GM19351 (cell line): Measurements from ENCODE around the gene BTC.
"Not testable (repeated sequence)": the region's sequence is repeated elsewhere in the genome, so short reads cannot be mapped to it uniquely, and the experiment has no call there.

Experiments used
- ATAC-seq: cut with Tn5 transposase; IDR thresholded peaks from one replicate; pipeline ENCODE4 v1.9.1; 2021; ENCODE audit warnings: mild to moderate bottlenecking, moderate library complexity; ENCODE audit not compliant: unreplicated experiment

The BTC gene, protein sequence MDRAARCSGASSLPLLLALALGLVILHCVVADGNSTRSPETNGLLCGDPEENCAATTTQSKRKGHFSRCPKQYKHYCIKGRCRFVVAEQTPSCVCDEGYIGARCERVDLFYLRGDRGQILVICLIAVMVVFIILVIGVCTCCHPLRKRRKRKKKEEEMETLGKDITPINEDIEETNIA

DNA sequence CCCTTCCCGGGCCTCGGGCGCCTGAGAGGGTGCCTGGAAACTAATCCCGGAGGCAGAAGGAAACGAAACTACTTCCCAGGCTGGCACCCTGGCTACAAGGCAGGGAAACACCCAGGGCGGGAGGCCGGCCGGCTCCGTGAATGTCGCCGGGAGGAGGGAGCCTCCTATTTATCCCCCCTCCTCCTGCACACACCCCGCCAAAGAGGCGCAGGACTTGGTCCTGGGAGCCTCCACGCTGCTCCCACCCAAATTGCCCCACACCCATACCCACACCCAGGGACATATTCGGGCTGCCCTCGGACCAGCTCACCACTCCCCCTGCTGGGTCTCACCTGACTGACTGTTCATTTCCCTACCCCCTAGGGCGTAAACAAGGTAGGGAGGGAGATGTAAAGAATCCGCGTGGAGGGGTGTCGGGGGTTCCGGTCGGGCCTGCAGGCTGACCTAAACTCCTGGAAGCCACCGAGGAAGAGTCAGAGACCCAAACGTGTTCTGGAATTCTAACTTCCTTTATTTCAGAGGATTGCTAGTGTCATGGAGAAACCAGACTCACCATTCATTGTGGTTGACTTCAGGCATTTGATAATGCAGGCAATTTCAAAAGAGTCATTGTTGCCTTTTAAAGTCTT, at the start of gene BTC:
TSS of gene BTC (minus strand) at position 142 of the 629 bp plus-strand sequence. CDS start 198 bp downstream, outside the sequence.
- ATAC-seq = peak; percentile 65

DNA sequence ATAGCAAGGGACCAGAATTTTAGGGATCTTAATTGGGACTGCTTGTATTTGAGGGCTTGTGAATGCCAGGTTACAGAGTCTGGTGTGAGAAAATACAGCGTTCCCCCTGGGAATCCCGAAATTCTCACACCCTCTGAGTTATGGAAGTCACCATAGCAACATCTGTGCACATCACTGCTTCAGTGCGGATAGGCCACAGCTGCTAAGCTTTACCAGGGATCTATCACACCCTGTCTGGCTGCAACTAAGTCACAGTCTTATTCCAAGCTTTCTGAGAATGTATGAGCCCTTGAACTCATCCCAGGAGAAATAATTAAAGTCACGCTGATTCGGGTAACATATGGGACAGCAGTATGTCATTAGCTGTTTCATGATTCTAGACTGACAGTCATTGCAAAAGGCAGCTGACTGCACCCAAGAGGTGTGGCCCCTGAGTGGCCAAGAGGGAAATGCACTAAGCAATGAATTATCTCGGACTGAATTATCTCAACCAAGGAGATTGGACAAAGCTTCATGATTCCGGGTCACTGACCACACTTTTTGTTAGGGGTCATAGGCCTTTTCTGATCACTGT, 46.7 kb upstream of the BTC start:
- no peak for ATAC-seq

DNA sequence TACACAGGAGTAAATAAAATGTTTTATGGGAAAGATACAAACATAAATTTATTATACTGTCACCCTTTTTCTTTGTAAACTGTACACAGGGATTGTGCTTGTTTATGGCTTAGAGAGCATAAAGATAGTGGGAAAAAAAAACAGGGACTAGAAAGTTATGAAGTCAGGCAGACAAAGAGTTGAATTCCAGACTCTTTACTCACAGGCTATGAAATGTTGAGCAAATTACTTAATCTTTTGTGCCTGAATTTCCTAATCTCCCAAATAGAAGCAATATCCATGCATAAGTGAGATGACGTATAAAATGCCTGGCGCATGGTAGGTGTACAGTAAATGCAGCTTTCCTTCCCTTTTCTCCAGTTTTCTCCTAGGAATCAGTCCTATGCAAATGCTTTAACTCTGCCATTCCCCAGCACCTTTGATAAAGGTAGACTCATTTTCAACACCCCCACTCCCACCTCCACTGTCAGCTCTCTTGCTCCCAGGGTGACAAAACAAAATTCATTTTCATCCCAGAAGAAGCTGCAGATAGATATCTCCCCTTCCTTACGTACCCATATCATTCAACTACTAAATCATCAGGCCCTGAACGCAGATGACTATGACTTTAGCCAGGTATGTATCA, 44.5 kb upstream of the BTC start:
- ATAC-seq = no peak

DNA sequence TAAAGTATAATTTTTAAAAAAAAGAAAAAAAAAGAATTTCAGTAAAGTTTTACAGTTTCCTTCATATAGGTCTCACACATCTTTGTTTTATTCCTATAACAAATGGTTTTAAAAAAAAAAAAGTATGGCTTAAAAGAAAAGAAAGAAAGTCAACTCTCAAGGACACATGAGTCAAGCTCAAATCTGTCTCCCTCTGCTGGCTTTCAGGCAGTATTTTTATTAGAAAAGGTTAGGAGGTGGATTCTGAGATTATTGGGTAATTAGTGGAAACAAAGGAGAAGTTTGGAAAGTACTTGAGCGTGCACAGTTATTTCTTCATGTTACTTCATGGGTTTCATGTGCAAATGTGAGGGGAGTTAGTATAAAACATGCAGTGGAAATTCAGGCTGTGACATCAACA, 36.6 kb upstream of the BTC start:
- no peak for ATAC-seq

DNA sequence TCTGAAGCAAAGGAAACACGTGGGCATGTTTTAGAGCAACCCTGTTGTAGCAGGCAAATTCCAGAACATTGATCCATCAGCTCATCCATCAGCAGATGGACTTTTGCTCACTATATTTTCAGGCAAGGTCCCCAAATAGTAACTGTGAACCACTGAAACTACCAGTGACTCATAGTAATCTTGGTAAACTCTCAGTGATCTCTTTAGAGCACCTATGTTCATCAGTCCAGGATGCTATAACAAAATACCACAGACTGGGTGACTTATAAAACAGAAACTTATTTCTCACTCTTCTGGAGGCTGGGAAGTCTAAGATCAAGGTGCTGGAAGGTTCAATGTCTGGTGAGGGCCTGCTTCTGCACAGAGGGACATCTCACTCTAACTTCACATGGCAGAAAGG, 28.9 kb upstream of the BTC start:
- peak; percentile 95 for ATAC-seq

DNA sequence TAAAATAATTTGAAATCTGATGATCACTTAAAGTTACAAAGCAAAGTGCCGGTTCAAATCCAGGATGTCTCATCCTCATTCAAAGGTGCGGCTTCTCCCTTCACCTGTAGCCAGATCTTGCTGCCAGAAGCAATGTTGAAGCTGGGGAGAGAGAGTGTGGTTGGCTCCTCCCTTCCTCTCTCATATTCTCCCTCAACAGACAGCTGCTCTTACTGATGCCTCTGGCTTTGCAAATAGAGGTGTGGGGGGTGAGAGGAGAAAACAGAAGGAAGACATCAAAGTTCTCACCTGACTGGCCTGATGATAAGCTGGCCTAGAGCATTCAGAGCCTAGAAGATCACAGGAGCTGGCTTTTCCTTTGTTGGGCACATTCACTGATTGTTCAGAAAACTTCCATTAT, 28.3 kb upstream of the BTC start:
- no peak for ATAC-seq

DNA sequence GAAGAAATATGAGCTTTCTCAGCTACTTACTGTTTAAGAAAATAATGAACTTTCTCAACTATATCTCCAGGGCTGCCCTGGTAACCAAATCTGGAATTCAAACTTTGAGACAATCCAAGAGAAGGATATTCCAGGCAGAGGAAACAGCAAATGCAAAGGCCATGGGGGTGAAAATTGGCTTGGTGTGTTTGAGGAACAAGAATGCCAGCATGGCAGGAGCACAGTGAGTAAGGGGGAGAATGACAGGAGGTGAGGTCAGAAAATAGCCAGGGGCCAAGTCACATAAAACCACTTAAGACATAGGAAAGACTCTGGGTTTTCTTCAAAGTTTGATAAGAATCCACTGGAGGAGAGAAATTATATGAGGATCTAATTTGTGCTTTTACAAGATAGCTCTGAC, 27.2 kb upstream of the BTC start:
- no peak for ATAC-seq

DNA sequence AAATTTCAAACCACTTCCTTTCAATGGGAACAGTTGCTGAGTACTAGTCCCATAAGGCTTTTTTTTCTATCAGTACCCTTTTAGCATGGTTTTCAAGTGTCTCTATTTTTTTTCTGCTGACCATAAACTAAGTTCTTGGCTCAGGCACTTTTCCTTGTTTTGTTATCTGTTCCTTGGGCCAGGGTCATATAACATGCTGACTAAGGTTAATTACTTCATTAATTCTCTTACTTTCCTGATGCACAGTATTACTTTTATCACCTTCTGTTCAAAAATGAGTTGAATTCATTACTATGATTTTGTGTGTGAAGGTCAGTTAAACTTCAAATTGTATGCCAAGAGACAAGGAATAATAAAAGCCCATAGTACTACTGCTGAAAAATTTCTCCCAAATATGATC, 19.7 kb upstream of the BTC start:
- no peak for ATAC-seq

DNA sequence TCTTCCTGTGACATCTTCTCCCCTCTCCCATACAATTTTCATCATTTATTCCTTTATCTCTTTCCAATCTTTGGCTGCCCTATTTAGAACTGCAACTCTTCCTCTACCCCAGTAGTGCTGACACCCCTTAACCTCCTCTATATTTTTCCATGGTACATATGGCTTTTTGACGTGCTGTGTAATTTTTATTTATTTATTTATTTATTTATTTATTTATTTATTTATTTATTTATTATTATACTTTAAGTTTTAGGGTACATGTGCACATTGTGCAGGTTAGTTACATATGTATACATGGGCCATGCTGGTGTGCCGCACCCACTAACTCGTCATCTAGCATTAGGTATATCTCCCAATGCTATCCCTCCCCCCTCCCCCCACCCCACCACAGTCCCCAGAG, 17.7 kb upstream of the BTC start:
- not testable (repeated sequence) for ATAC-seq

DNA sequence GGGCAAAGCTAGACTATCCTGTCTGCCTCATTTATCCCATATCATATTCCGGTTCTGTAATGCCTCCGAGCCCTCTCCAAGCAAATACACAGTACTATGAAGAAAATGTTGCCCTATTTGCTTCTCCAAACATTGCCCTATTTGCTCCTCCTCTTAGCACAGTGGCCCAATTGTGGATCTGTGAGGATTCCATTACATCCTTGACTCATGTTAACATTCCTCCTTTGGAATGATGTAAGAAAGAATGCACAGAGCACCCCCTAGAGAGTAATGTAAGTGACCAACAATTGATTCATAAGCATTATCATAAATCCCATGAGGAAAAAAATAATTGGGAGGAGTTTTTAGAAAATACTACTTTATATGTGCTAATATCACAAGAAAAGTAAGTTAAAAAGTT, 11.3 kb upstream of the BTC start:
- no peak for ATAC-seq

DNA sequence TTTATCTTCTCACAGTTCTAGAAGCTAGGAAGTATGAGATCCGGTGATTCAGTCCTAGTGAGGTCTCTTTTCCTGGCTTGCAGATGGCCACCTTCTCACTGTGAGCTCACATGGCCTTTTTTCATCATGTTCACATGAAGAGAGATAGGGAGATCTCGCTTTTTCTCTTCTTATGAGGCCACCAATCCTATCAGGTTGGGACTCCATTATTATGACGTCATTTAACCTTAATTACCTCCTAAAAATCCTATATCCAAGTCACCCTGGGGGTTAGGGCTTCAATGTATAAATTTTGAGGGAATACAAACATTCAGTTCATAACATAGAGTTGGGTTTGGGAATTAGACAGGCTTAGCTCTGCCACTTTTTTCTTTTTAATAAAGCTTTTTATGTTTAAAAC, 6.0 kb upstream of the BTC start:
- no peak for ATAC-seq

DNA sequence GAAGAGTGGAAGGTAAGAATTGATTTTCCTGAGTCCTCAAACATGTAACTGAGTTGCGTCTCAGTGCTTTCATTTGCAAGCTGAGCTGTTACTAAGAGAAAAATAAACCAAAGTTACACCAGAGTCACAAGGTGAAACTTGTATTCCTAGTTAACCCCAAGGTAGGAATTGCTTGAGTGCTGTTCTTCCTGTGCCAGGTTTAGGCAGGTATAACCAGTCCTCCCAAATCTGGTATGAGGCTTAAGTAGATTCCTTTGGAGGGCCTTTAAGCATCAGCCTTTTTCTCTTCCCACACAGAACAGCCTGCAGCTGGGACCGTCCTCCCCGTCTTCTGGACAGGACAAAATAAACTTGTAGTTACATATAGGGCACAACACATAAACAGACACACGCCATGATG, 2.3 kb upstream of the BTC start:
- ATAC-seq = no peak

DNA sequence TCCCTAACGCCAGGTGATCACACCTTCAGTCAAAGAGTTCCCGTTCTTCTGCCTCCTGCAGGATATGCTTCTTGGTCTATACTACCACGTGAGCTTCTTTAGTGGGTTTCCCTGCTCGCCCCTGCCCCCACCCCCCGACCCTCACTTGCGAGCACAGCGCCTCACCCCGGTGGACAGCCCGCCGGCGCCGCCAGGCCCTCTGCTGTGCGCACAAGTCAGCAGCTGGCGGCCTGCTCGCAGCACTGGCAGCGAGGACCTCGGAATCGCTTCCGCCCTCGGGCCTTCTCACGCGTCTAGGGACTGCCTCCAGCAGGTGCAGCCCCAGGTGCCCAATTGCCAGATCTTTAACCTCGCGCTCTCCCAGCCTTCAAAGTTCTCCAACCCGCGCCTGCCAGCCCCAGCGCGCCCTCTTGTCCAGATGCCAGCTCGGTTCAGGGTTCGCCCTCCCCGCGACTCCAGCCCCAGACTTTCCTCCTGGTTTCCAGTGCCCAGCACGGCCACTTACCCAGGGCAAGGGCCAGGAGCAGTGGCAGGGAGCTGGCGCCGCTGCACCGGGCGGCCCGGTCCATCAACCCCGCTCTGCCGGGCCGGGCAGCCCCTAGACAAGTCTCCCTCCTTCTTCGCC, 454 bp downstream of the BTC start:
- peak; percentile 50 for ATAC-seq

DNA sequence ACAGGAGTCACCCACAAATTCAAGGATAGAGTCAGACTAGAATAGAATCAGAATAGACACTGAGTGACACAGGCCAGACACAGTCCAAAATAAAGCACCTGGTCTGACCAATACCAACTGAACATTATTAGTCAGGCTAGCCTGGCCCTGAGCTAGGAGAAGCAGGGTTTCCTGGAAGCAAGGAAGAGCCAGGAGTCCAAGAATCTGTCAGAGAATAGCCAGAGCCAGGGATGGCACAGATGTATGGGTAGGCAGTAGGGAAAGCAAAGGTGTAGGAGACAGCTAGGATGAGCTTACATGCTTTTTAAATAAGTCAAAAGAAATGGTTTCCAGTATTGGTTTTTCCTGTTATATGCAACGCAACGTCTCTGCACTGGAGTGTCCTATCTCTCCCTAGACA, 3.7 kb downstream of the BTC start:
- no peak for ATAC-seq

DNA sequence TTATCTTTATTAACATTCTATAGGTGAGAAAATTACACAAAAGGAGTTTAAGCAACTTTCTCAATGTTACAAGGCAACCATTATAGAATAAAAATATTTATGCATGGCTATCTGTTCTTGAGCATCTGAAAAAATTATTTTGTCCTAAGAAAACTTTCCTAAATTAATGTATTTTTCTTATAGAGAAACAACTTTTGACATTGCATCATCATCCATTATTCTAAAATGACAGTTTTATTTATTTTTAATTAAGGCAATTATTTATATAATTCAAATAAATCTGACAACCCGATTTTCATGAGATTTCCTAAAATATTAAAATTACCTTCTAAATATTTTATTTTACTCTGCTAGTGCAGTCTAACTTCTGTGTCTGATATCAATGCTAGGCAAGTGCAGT, 4.8 kb downstream of the BTC start:
- no peak for ATAC-seq

DNA sequence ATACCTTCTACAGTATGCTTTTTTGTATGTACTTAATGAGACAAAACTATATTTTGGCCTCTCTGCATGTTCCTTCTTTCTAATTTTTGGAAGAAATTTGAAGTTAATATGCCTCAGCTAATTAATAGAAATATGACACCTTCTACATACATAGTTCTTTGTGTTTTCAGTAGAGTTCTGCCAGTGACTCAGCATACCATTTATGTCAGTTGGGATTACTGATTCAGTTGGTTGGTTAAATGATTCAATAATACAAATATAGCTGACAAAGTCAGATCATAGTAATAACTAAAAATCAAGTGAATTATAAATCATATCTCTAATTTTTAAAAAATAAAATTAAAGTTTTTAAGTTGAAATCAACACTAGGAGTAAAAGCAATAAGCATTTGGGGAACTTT, 16.8 kb downstream of the BTC start:
- ATAC-seq = no peak

DNA sequence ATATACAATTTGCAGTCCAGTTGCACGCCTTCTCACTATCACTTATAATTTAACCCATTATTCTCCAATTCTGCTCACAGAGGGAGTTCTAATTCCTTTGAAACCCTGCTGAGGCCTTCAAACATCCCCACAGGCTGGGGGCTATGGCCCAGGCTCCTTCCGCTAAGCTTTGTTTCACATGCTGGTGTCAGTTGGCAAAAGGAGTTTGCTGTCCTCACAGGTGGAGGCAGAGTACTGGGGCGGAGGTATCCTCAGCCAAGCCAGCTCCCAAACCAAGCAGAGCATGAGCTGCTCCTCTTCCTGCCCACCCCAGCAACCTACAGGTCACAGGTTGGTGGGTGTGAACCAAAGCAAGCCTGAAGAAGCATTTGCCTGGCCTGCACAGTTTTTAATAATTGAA, 21.5 kb downstream of the BTC start:
- no peak for ATAC-seq

DNA sequence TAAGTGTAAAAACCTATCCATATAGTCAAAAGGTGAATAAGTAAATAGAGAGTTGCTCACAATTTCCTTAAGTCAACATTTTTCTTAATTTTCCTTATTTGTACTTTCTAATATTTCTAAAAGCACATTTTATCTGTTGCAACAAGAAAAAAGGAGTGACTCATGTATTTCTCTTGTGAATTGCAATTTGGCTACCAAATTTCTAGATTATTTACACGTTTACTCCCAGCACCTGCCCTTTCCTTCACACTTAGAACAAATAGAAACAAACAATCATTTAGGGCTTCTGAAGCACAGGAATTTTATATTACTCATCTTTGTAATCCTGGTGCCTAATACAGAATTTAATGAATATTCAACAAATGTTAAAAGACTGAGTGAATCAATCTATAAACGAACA, 22.2 kb downstream of the BTC start:
- no peak for ATAC-seq

DNA sequence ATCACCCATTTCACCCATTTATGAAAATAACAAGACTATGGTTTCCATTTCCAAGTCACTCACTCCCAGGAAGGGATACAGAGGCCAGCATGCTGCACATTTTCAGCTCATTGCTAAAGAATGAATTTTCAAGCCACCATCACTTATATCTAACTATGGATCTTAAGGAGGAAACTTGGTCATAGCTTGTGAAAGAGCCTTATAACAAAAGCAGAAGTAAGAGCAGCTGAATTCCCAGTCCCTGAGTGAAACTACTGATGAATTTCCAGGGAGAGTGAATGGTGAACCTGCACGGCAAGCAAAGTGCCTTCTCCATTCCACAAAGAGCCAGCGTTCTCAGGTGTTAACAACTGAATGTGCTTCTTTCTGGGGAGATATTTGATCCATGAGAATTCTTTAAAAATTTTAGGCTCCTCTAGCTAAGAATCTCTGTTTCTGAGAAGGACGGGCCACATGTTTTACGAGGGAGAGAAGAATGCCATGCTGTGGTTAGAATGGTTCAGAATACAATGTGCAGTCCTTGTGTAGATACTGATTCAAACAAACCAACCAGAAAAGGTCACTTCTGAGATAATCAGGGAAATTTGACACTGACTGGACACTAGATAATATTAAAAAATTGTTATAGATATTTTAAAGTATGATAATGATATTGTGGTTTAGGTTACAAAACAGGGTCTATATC, 24.0 kb downstream of the BTC start:
- ATAC-seq = no peak

DNA sequence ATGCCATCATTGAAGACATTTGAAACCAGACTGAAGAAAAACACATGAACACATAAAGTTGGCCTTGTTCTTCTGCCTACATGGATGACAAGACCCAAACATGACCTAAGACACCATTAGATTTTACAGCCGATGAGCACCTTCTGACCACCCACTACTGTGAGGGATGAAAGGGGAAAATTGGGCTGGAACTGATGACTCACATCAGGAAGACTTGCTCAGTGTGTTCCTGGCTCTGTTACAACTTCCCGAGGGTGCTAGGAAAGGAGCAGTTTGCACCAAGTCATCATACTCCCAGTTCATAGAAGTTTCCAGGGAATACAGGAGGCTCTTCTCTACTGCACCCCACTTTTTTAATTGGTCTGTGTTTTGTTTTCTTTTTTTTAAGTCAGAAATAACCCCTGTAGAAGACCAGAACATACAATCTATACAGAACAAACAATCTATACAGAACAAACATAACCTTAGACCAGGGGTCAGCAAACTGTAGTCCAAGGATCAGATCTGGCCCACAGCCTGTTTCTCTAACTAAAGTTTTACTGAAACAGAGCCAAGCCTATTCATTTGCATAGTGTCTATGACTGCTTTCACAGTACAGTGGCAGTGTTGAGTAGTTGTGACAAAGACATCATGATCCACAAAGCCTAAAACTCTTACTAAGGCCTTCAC, 25.3 kb downstream of the BTC start:
- peak; percentile 95 for ATAC-seq

DNA sequence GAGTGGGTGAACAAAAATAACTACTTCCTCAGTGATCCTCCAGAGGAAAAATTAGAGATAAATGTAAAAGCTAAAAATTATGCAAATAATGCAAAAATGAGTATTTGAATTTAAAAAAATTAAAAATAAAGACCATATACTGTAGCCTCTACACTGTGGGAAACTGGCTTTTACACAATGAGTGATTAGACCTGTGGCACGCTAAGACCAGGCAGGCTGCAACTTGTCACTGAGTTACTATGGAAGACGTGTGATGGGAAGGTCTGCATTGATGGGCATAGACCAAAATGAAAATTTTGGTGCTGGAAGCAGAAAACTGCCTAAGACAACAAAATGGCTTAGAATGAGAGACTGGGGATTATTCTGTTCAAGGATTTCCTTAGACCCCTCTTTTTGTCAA, 30.2 kb downstream of the BTC start:
- no peak for ATAC-seq
